Measurements from ENCODE around the gene IFT81.
"Not testable (repeated sequence)": the region's sequence is repeated elsewhere in the genome, so short reads cannot be mapped to it uniquely, and the experiment has no call there.

Gene IFT81

GRCh38 chr12:110248096-110248447 lies 123.9 kb downstream of the IFT81 start:
- no peak for DNase-seq

DNA sequence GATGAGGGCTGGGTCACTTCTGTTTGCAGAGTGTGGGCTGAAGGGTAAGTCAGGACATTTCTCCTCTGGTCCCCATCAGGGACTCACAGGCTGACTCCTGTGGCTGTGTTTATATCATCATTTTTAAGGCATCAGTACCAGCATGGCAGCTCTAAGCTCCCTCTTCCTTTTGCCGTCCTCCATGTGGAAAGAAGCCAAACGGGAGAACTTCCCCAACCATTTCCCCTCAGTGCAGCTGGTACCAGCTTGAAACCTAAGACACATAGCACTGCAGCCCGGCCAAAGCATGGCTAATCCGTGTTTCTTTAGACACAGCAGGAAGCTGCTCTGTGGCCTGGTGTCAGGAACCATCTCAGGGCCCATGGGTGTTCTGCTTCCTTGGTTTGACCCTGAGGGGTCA lies 124.9 kb downstream of the IFT81 start:
- DNase-seq: no peak

- no peak for DNase-seq
Observed at GRCh38 chr12:110249716-110250225, 125.6 kb downstream of the IFT81 start.

DNA sequence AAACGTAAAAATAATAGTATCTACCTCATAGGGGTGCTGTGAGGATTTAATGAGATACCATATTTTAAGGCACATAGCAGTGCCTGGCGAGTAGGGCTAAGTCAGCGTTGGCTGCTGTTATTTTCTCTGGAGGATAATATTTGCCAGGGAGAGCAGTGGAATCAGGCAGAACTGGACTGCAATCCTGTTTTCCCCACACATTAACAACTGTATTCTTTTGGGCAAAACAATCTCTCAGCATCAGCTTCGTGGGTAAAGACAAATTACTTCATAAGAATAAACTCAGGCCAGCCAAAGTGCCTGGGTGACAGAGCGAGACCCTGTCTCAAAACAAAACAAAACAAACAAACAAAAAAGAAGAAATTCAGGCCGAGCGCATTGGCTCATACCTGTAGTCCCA lies 127.2 kb downstream of the IFT81 start:
- DNase-seq: no peak

GRCh38 chr12:110252716-110253115 lies 128.6 kb downstream of the IFT81 start:
- no peak for DNase-seq

GRCh38 chr12:110253176-110253575 lies 129.0 kb downstream of the IFT81 start:
- DNase-seq: no peak

DNA sequence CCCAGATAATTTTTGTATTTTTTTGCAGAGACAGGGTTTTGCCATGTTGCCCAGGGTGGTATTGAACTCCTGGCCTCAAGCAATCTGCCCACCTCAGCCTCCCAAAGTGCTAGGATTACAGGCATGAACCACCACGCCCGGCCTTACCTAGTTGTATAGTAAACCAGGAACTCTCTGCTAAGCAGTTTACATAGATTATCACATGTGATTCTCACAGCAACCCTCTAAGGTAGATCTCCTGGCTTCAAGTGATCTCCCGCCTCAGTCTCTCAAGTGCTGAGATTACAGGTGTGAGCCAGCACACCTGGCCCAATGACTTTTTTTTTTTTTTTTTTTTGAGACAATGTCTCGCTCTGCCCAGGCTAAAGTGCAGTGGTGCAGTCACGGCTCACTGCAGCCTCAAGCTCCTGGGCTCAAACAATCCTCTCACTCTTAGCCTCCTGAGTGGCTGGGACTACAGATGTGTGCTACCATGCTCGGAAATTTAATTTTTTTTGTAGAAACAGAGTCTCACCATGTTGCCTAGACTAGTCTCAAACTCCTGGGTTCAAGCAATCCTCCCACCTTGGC lies 130.9 kb downstream of the IFT81 start:
- no peak for DNase-seq

GRCh38 chr12:110255890-110256456 lies 131.8 kb downstream of the IFT81 start:
- DNase-seq: not testable (repeated sequence)

- no peak for DNase-seq
Observed at GRCh38 chr12:110256780-110257431, 132.7 kb downstream of the IFT81 start.

- no peak for DNase-seq
Observed at GRCh38 chr12:110258466-110258865, 134.3 kb downstream of the IFT81 start.

- DNase-seq: no peak
Observed at GRCh38 chr12:110262442-110263388, 138.6 kb downstream of the IFT81 start.

- no peak for DNase-seq
Observed at GRCh38 chr12:110266381-110266960, 142.3 kb downstream of the IFT81 start.

GRCh38 chr12:110266980-110267620 lies 142.9 kb downstream of the IFT81 start:
- DNase-seq: no peak

All from CD4-positive, alpha-beta T cell treated with Interleukin-6 for 4 hours (primary cell).